ENCODE measurements around the gene CCDC149. TPM values are rescaled to one million over a fixed set of nuclear protein-coding genes. Genes with fewer than 3 reads are reported as not detected.

Gene CCDC149
- total and polyA plus RNA-seq, 4 donors: 1.4 to 11.2 (median 3.4) TPM

- 74% methylated on average over 2 of the region's 2 CpGs for WGBS
- peaks cover 0 to 3% (median 0%) of the 10 kb centered on the region in 4 donors for H3K9me3 ChIP-seq (ENCODE audit: control insufficient read depth in 4 of 4, low read length in 3 of 4)
- no peak overlapping the region for H3K27ac ChIP-seq (ENCODE audit: low read depth in 1 of 2, low read length in 2 of 2)
- TF ChIP-seq FOXA2 (IDR thresholded peaks at IDR 0.05): no peak
- no peak for TF ChIP-seq CTCF (IDR thresholded peaks at IDR 0.05; ENCODE audit: low read depth, low read length, missing input control)
- no peak for TF ChIP-seq HNF4G (IDR thresholded peaks at IDR 0.05)
- no peak for TF ChIP-seq EGR1 (IDR thresholded peaks at IDR 0.05; ENCODE audit: low read depth in 2 of 2)
- no peaks in the 10 kb centered on the region for H3K27me3 ChIP-seq (ENCODE audit: control insufficient read depth in 4 of 4, insufficient read depth in 4 of 4, low read length in 3 of 4)
- no peak overlapping the region for H3K4me3 ChIP-seq (ENCODE audit: low read depth in 1 of 3, low read length in 3 of 3)
- no peak for DNase-seq (ENCODE audit: low spot score)
- no peaks in the 10 kb centered on the region for H3K36me3 ChIP-seq (ENCODE audit: control insufficient read depth in 4 of 4, insufficient read depth in 3 of 4, low read depth in 1 of 4, low read length in 3 of 4)
- H3K4me1 ChIP-seq (ENCODE audit: control insufficient read depth in 4 of 4, insufficient read depth in 4 of 4, low read length in 3 of 4): no peaks in the 10 kb centered on the region
- no peak overlapping the region for H3K9ac ChIP-seq (ENCODE audit: low read depth in 1 of 2, low read length in 2 of 2)
Measured at GRCh38 chr4:24769571-24769970, 143.3 kb downstream of the CCDC149 start.

DNA sequence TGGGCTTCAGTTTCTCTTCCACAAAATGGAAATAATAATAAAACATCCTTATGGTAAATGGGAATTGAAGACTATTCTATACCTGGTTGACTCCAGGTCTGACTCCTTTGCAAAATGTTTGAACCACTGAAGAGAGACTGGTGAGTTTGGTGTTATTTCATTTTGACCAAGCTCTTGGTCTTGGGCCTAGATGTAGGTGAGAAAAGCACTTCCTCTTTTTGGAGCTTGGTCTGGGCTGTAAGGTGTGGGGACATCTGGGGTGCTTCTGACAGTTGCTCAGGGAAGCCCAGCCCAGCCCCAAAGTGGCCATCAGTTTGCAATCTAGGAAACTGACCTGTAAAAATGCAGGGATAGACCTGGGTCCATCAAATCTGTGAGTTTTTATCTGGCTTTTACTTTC is 144.2 kb downstream of the CCDC149 start:
- Histone ChIP-seq H3K4me3 (ENCODE audit: low read depth in 1 of 3, low read length in 3 of 3) (no peak overlapping the region), H3K4me1 (ENCODE audit: control insufficient read depth in 4 of 4, insufficient read depth in 4 of 4, low read length in 3 of 4) (no peaks in the 10 kb centered on the region)
- DNase-seq (ENCODE audit: low spot score): no peak

GRCh38 chr4:24768006-24768405 is 144.8 kb downstream of the CCDC149 start:
- Histone ChIP-seq H3K4me1 (ENCODE audit: control insufficient read depth in 4 of 4, insufficient read depth in 4 of 4, low read length in 3 of 4) (no peaks in the 10 kb centered on the region), H3K36me3 (ENCODE audit: control insufficient read depth in 4 of 4, insufficient read depth in 3 of 4, low read depth in 1 of 4, low read length in 3 of 4) (no peaks in the 10 kb centered on the region), H3K27ac (ENCODE audit: low read depth in 1 of 2, low read length in 2 of 2) (no peak overlapping the region), H3K9me3 (ENCODE audit: control insufficient read depth in 4 of 4, low read length in 3 of 4) (peaks cover 0 to 3% (median 0%) of the 10 kb centered on the region in 4 donors), H3K4me3 (ENCODE audit: low read depth in 1 of 3, low read length in 3 of 3) (no peak overlapping the region), H3K27me3 (ENCODE audit: control insufficient read depth in 4 of 4, insufficient read depth in 4 of 4, low read length in 3 of 4) (no peaks in the 10 kb centered on the region), H3K9ac (ENCODE audit: low read depth in 1 of 2, low read length in 2 of 2) (no peak overlapping the region)
- DNase-seq (ENCODE audit: low spot score): no peak
- 61% methylated on average over 5 of the region's 5 CpGs for WGBS
- TF ChIP-seq FOXA1 (IDR thresholded peaks at IDR 0.05) (no peak), RXRA (IDR thresholded peaks at IDR 0.05) (no peak), FOXA2 (IDR thresholded peaks at IDR 0.05) (no peak), GABPA (IDR thresholded peaks at IDR 0.05 in 1 of 2, conservative IDR thresholded peaks at IDR 0.05 in 1 of 2) (no peak), EGR1 (IDR thresholded peaks at IDR 0.05; ENCODE audit: low read depth in 2 of 2) (no peak), HNF4G (IDR thresholded peaks at IDR 0.05) (no peak), CTCF (IDR thresholded peaks at IDR 0.05; ENCODE audit: low read depth, low read length, missing input control) (no peak), HNF4A (conservative IDR thresholded peaks at IDR 0.05) (no peak)
- TF ChIP-seq, protein P1, sequence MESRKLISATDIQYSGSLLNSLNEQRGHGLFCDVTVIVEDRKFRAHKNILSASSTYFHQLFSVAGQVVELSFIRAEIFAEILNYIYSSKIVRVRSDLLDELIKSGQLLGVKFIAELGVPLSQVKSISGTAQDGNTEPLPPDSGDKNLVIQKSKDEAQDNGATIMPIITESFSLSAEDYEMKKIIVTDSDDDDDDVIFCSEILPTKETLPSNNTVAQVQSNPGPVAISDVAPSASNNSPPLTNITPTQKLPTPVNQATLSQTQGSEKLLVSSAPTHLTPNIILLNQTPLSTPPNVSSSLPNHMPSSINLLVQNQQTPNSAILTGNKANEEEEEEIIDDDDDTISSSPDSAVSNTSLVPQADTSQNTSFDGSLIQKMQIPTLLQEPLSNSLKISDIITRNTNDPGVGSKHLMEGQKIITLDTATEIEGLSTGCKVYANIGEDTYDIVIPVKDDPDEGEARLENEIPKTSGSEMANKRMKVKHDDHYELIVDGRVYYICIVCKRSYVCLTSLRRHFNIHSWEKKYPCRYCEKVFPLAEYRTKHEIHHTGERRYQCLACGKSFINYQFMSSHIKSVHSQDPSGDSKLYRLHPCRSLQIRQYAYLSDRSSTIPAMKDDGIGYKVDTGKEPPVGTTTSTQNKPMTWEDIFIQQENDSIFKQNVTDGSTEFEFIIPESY (IDR thresholded peaks at IDR 0.05): no peak
- TF ChIP-seq, protein P2, sequence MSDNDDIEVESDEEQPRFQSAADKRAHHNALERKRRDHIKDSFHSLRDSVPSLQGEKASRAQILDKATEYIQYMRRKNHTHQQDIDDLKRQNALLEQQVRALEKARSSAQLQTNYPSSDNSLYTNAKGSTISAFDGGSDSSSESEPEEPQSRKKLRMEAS (IDR thresholded peaks at IDR 0.05): no peak
- TF ChIP-seq, protein P3, sequence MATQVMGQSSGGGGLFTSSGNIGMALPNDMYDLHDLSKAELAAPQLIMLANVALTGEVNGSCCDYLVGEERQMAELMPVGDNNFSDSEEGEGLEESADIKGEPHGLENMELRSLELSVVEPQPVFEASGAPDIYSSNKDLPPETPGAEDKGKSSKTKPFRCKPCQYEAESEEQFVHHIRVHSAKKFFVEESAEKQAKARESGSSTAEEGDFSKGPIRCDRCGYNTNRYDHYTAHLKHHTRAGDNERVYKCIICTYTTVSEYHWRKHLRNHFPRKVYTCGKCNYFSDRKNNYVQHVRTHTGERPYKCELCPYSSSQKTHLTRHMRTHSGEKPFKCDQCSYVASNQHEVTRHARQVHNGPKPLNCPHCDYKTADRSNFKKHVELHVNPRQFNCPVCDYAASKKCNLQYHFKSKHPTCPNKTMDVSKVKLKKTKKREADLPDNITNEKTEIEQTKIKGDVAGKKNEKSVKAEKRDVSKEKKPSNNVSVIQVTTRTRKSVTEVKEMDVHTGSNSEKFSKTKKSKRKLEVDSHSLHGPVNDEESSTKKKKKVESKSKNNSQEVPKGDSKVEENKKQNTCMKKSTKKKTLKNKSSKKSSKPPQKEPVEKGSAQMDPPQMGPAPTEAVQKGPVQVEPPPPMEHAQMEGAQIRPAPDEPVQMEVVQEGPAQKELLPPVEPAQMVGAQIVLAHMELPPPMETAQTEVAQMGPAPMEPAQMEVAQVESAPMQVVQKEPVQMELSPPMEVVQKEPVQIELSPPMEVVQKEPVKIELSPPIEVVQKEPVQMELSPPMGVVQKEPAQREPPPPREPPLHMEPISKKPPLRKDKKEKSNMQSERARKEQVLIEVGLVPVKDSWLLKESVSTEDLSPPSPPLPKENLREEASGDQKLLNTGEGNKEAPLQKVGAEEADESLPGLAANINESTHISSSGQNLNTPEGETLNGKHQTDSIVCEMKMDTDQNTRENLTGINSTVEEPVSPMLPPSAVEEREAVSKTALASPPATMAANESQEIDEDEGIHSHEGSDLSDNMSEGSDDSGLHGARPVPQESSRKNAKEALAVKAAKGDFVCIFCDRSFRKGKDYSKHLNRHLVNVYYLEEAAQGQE (IDR thresholded peaks at IDR 0.05): no peak

More for the DNA sequence above, 144.2 kb downstream of the CCDC149 start:
- Histone ChIP-seq H3K9ac (ENCODE audit: low read depth in 1 of 2, low read length in 2 of 2) (no peak overlapping the region), H3K9me3 (ENCODE audit: control insufficient read depth in 4 of 4, low read length in 3 of 4) (peaks cover 0 to 3% (median 0%) of the 10 kb centered on the region in 4 donors), H3K36me3 (ENCODE audit: control insufficient read depth in 4 of 4, insufficient read depth in 3 of 4, low read depth in 1 of 4, low read length in 3 of 4) (no peaks in the 10 kb centered on the region), H3K27me3 (ENCODE audit: control insufficient read depth in 4 of 4, insufficient read depth in 4 of 4, low read length in 3 of 4) (no peaks in the 10 kb centered on the region), H3K27ac (ENCODE audit: low read depth in 1 of 2, low read length in 2 of 2) (no peak overlapping the region)
- no peak for TF ChIP-seq RXRA (IDR thresholded peaks at IDR 0.05)

All from liver (tissue), 9 donors.